Smooth muscle cell (in vitro differentiated cells): ENCODE results near the gene DTD2. TPM values are rescaled to one million over a fixed set of nuclear protein-coding genes. Genes with fewer than 3 reads are reported as not detected.

Experiments used
- DNase-seq: peaks from one replicate; lab custom pipeline; 2025; ENCODE audit not compliant: unreplicated experiment; lab: John Stamatoyannopoulos, UW
- H2AFZ ChIP-seq: fragments of 200-600 bp; sonication (generic); 2 replicates; pipeline ENCODE4 v1.6.0; 2016; ENCODE audit warnings: antibody characterized with exemption, low read depth, mild to moderate bottlenecking
- H3F3A ChIP-seq: fragments of 200-600 bp; sonication (generic); 2 replicates; pipeline ENCODE4 v1.6.0; 2017; ENCODE audit warnings: antibody characterized with exemption, low read depth
- H3K27ac ChIP-seq: fragments of 200-600 bp; sonication (generic); 2 replicates; pipeline ENCODE4 v1.5.1; 2016; ENCODE audit warnings: low read depth, mild to moderate bottlenecking
- H3K27me3 ChIP-seq: fragments of 200-600 bp; sonication (generic); 2 replicates; pipeline ENCODE4 v1.6.1; 2016; ENCODE audit warnings: low read depth, mild to moderate bottlenecking
- H3K36me3 ChIP-seq: fragments of 200-600 bp; sonication (generic); 2 replicates; pipeline ENCODE4 v1.5.1; 2016; ENCODE audit warnings: low read depth
- H3K4me1 ChIP-seq: fragments of 200-600 bp; sonication (generic); 2 replicates; pipeline ENCODE4 v1.5.1; 2016; ENCODE audit warnings: low read depth
- H3K4me2 ChIP-seq: fragments of 200-600 bp; sonication (generic); 2 replicates; pipeline ENCODE4 v1.6.0; 2016; ENCODE audit warnings: mild to moderate bottlenecking
- H3K4me3 ChIP-seq: fragments of 200-600 bp; sonication (generic); 2 replicates; pipeline ENCODE4 v1.5.1; 2016; ENCODE audit warnings: mild to moderate bottlenecking
- H3K79me2 ChIP-seq: fragments of 200-600 bp; sonication (generic); 2 replicates; pipeline ENCODE4 v1.6.0; 2016; ENCODE audit warnings: low read depth, mild to moderate bottlenecking
- H3K9ac ChIP-seq: fragments of 200-600 bp; sonication (generic); 2 replicates; pipeline ENCODE4 v1.6.0; 2016; ENCODE audit warnings: low read depth
- H3K9me3 ChIP-seq: fragments of 200-600 bp; sonication (generic); replicated peaks from 2 replicates; pipeline ENCODE4 v1.5.1; 2016; ENCODE audit warnings: low read depth
- H4K20me1 ChIP-seq: fragments of 200-600 bp; sonication (generic); 2 replicates; pipeline ENCODE4 v1.6.0; 2016; ENCODE audit warnings: low read depth
- CTCF ChIP-seq: fragments of 200-600 bp; sonication (generic); IDR thresholded peaks from 2 replicates; pipeline ENCODE4 v1.5.1; 2017; ENCODE audit warnings: borderline replicate concordance, mild to moderate bottlenecking, antibody characterized with exemption; ENCODE audit not compliant: insufficient read depth, poor library complexity, severe bottlenecking
- WGBS: methylation state at CpG from one replicate; pipeline ENCODE4 v1.1.7; 2016; ENCODE audit warnings: low lambda C conversion rate; 5-methylcytosine and 5-hydroxymethylcytosine counted together
- polyA plus RNA-seq: library from polyadenylated mRNA; unstranded; fragments of >200 nt; fragmentation: Nextera tagmentation; extraction: Ambion mirVana; gene quantifications from 2 replicates; pipeline ENCODE4 v1.2.1, GENCODE V29; 2016
- total RNA-seq: library from RNA; depleted of rRNA; stranded (reverse); fragments of >200 nt; gene quantifications from 2 replicates; pipeline ENCODE4 v1.2.3, GENCODE V29; 2014

DTD2 gene
- total and polyA plus RNA-seq, 2 experiments from 2014 or later = 8.6 to 30.4 TPM

DNA sequence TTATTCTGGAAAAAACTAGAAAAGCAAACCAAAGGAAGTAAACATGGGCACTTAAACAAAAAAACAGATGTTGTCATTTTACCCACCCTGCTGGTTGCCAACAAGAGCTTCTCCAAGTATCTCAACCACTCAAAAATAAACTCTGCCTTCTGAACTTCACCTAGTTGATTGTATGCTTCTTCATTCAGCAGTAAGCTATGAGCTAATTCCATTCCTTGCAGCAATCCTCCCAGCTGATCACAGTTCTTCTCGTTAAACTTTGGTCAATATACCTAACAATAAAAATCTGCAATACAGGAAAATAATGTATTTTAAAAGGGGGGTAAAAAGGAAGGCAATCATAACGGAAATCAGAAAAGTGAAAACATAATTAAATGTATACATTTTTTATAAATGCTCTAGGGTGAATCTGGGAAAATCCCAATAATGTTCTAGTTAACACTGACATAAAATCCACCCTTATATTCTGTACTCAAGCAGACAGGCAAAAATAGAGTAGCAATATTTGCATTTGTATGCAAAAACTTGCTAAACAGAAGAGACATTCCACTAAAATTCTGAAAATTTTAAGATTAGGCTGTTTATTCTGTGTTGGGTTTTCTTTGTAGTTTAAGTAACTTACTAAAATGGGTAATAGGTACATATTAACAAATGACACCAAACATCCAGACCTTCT is 54.4 kb downstream of the DTD2 start:
- Histone ChIP-seq H3K4me3 (no peak overlapping the region), H3K79me2 (peaks cover 34% of the 10 kb centered on the region), H3K9me3 (no peaks in the 10 kb centered on the region), H3K4me1 (no peaks in the 10 kb centered on the region), H4K20me1 (peaks cover 49% of the 10 kb centered on the region), H3K27me3 (no peaks in the 10 kb centered on the region), H3K4me2 (no peak overlapping the region), H3K9ac (no peak overlapping the region), H3K27ac (no peak overlapping the region), H2AFZ (no peak overlapping the region), H3F3A (no peaks in the 10 kb centered on the region), H3K36me3 (peaks cover 22% of the 10 kb centered on the region)
- TF ChIP-seq CTCF = no peak
- WGBS = 96% methylated on average over 2 of the region's 2 CpGs
- no peak for DNase-seq

- Histone ChIP-seq H3K36me3 (peaks cover 25% of the 10 kb centered on the region), H3K4me2 (no peak overlapping the region), H3F3A (no peaks in the 10 kb centered on the region), H3K27me3 (no peaks in the 10 kb centered on the region), H3K9ac (no peak overlapping the region), H3K9me3 (no peaks in the 10 kb centered on the region), H3K79me2 (peaks cover 24% of the 10 kb centered on the region), H3K27ac (no peak overlapping the region), H2AFZ (no peak overlapping the region), H3K4me1 (no peaks in the 10 kb centered on the region), H4K20me1 (peaks cover 37% of the 10 kb centered on the region), H3K4me3 (no peak overlapping the region)
- TF ChIP-seq CTCF = no peak
- 95% methylated on average over 3 of the region's 3 CpGs for WGBS
- DNase-seq = no peak
Observed at GRCh38 chr14:31401369-31401932, 55.9 kb downstream of the DTD2 start.

- H3F3A ChIP-seq = no peaks in the 10 kb centered on the region
- H3K9me3 ChIP-seq = no peaks in the 10 kb centered on the region
- H2AFZ ChIP-seq = no peak overlapping the region
- H3K4me2 ChIP-seq = no peak overlapping the region
- H3K4me1 ChIP-seq = no peaks in the 10 kb centered on the region
- peaks cover 24% of the 10 kb centered on the region for H4K20me1 ChIP-seq
- no peak overlapping the region for H3K9ac ChIP-seq
- no peak overlapping the region for H3K27ac ChIP-seq
- 98% methylated on average over 5 of the region's 5 CpGs for WGBS
- DNase-seq = no peak
- peaks cover 11% of the 10 kb centered on the region for H3K79me2 ChIP-seq
- H3K36me3 ChIP-seq = peaks cover 30% of the 10 kb centered on the region
- TF ChIP-seq CTCF = no peak
- no peaks in the 10 kb centered on the region for H3K27me3 ChIP-seq
- H3K4me3 ChIP-seq = no peak overlapping the region
Observed at GRCh38 chr14:31400031-31400638, 57.2 kb downstream of the DTD2 start.

Other genes with a start within 250 kb of the DTD2 start
- 116 and 145 TPM in 2 replicates for gene HECTD1, start 249.7 kb downstream of the DTD2 start, total RNA-seq
- gene HECTD1, start 249.7 kb downstream of the DTD2 start, polyA plus RNA-seq = 39.3 and 47.6 TPM in 2 replicates
- 49.8 and 72.2 TPM in 2 replicates for gene HEATR5A, start 37.0 kb downstream of the DTD2 start, total RNA-seq
- 25.4 and 28.5 TPM in 2 replicates for gene HEATR5A, start 37.0 kb downstream of the DTD2 start, polyA plus RNA-seq
- not detected in 2 replicates for gene GPR33, start 30.5 kb upstream of the DTD2 start, total RNA-seq
- gene GPR33, start 30.5 kb upstream of the DTD2 start, polyA plus RNA-seq = not detected in 2 replicates
- 9.1 and 11.5 TPM in 2 replicates for gene NUBPL, start 103.9 kb upstream of the DTD2 start, total RNA-seq
- gene NUBPL, start 103.9 kb upstream of the DTD2 start, polyA plus RNA-seq = 11.7 and 15.1 TPM in 2 replicates